H1 (cell line): ENCODE data around the gene DEFB125. TPM values are rescaled to one million over a fixed set of nuclear protein-coding genes. Genes with fewer than 3 reads are reported as not detected.

Source experiments
- CTCF ChIA-PET: fragments of 300-600 bp; sonication (Branson Sonifier 250); formaldehyde crosslinking; loops from one replicate; lab custom pipeline; 2021; ENCODE audit not compliant: partially characterized antibody; lab: Charles Lee
- POLR2A ChIA-PET: fragments of 300-600 bp; sonication (Branson Sonifier 250); formaldehyde crosslinking; loops from one replicate; lab custom pipeline; 2021; ENCODE audit warnings: inconsistent platforms; ENCODE audit not compliant: partially characterized antibody; lab: Charles Lee
- DNase-seq, 2 experiments: peaks; one replicate each; pipeline versions ENCODE4 v3.0.0 to v3.0.0-alpha.2; 2010 to 2022; ENCODE audit warnings: low spot score in 2 of 2, low read depth in 1 of 2, mixed read lengths in 1 of 2
- FAIRE-seq: peaks from 2 replicates; lab custom pipeline; 2011; peaks lifted over from hg19 to GRCh38; lab: Jason Lieb, UNC
- H2AFZ ChIP-seq: 2 replicates; pipeline ENCODE4 v1.8.1; 2012; ENCODE audit warnings: low read length, inconsistent platforms
- H2AK5ac ChIP-seq: 2 replicates; pipeline ENCODE4 v1.6.1; 2013; ENCODE audit warnings: low read depth, low read length
- H2BK120ac ChIP-seq: replicated peaks from 2 replicates; pipeline ENCODE3; 2013; ENCODE audit warnings: low read depth, low read length, inconsistent platforms
- H2BK12ac ChIP-seq: 2 replicates; pipeline ENCODE4 v1.6.1; 2013; ENCODE audit warnings: low read depth, low read length
- H2BK15ac ChIP-seq: 2 replicates; pipeline ENCODE4 v1.6.1; 2013; ENCODE audit warnings: low read length
- H2BK20ac ChIP-seq: 2 replicates; pipeline ENCODE4 v1.6.1; 2013; ENCODE audit warnings: low read length
- H2BK5ac ChIP-seq: 2 replicates; pipeline ENCODE4 v1.6.1; 2013; ENCODE audit warnings: low read depth, low read length
- H3K14ac ChIP-seq: 2 replicates; pipeline ENCODE4 v1.6.1; 2013; ENCODE audit warnings: inconsistent platforms; ENCODE audit not compliant: insufficient read length
- H3K18ac ChIP-seq: 2 replicates; pipeline ENCODE4 v1.6.1; 2013; ENCODE audit warnings: low read length; ENCODE audit errors: extremely low read depth
- H3K23ac ChIP-seq: 2 replicates; pipeline ENCODE4 v1.6.1; 2013; ENCODE audit warnings: inconsistent platforms; ENCODE audit not compliant: insufficient read length
- H3K23me2 ChIP-seq: 2 replicates; pipeline ENCODE4 v1.6.1; 2013; ENCODE audit warnings: low read depth, low read length
- H3K27ac ChIP-seq: 2 replicates; pipeline ENCODE4 v1.6.1; 2011; ENCODE audit warnings: low read depth, low read length, inconsistent platforms
- H3K27me3 ChIP-seq, 4 experiments: replicated peaks in 1 of 4; 1 replicate in 1 of 4; 2 replicates in 3 of 4; pipeline versions ENCODE4 v1.6.1 to v1.8.1; 2011 to 2013; ENCODE audit warnings: low read length in 3 of 4, mild to moderate bottlenecking in 3 of 4, inconsistent platforms in 2 of 4, mixed read lengths in 2 of 4, moderate library complexity in 1 of 4; ENCODE audit not compliant: control insufficient read depth in 3 of 4, insufficient read depth in 3 of 4; ENCODE audit errors: extremely low read depth in 1 of 4
- H3K36me3 ChIP-seq, 4 experiments: 2 replicates each; pipeline versions ENCODE4 v1.6.1 to v1.8.1; 2011 to 2013; ENCODE audit warnings: mild to moderate bottlenecking in 4 of 4, low read length in 3 of 4, moderate library complexity in 2 of 4, control low read depth in 1 of 4, inconsistent platforms in 1 of 4; ENCODE audit not compliant: insufficient read depth in 4 of 4, control insufficient read depth in 2 of 4
- H3K4ac ChIP-seq: replicated peaks from 2 replicates; pipeline ENCODE3; 2013; ENCODE audit warnings: low read length, low read depth, mixed read lengths, inconsistent platforms; ENCODE audit not compliant: insufficient read length
- H3K4me1 ChIP-seq, 4 experiments: replicated peaks in 1 of 4; 1 replicate in 1 of 4; 2 replicates in 3 of 4; pipeline versions ENCODE4 v1.6.1 to v1.8.1; 2011 to 2013; ENCODE audit warnings: low read length in 3 of 4, inconsistent platforms in 2 of 4, mixed read lengths in 1 of 4; ENCODE audit not compliant: insufficient read depth in 4 of 4, control insufficient read depth in 3 of 4
- H3K4me2 ChIP-seq, 2 experiments: 2 replicates each; pipeline versions ENCODE4 v1.6.1 to v1.8.1; 2011 to 2013; ENCODE audit warnings: low read depth in 2 of 2, low read length in 2 of 2, control low read depth in 1 of 2, inconsistent platforms in 1 of 2, mild to moderate bottlenecking in 1 of 2; ENCODE audit not compliant: insufficient read depth in 1 of 2
- H3K4me3 ChIP-seq, 4 experiments: fragments of 200-600, 300-600 bp in 1 of 4; sonication (generic), shearing (Covaris generic), sonication (Bioruptor Twin) in 1 of 4; 2 replicates each; pipeline versions ENCODE4 v1.5.1 to v1.8.1; 2011 to 2016; ENCODE audit warnings: low read length in 4 of 4, low read depth in 3 of 4, control low read depth in 2 of 4, inconsistent platforms in 2 of 4, mild to moderate bottlenecking in 2 of 4, mixed read lengths in 1 of 4, moderate library complexity in 1 of 4; ENCODE audit not compliant: insufficient read depth in 2 of 4; ENCODE audit errors: extremely low read depth in 1 of 4
- H3K56ac ChIP-seq: replicated peaks from 2 replicates; pipeline ENCODE3; 2013; ENCODE audit warnings: low read depth, mild to moderate bottlenecking, mixed read lengths, low read length, inconsistent platforms; ENCODE audit not compliant: insufficient read length
- H3K79me1 ChIP-seq: 2 replicates; pipeline ENCODE4 v1.6.1; 2013; ENCODE audit warnings: low read depth, low read length, control low read depth
- H3K79me2 ChIP-seq, 2 experiments: 2 replicates each; pipeline versions ENCODE4 v1.6.1 to v1.8.1; 2012 to 2013; ENCODE audit warnings: low read length in 2 of 2, mild to moderate bottlenecking in 2 of 2, inconsistent platforms in 1 of 2; ENCODE audit not compliant: insufficient read depth in 2 of 2, control insufficient read depth in 1 of 2
- H3K9ac ChIP-seq, 4 experiments: replicated peaks in 1 of 4; 1 replicate in 1 of 4; 2 replicates in 3 of 4; pipeline versions ENCODE4 v1.6.1 to v1.8.1; 2011 to 2013; ENCODE audit warnings: low read depth in 3 of 4, low read length in 3 of 4, control low read depth in 2 of 4, mild to moderate bottlenecking in 2 of 4, moderate library complexity in 2 of 4, inconsistent platforms in 1 of 4; ENCODE audit errors: extremely low read depth in 1 of 4
- H3K9me3 ChIP-seq, 2 experiments: 2 replicates each; pipeline versions ENCODE4 v1.6.1 to v1.8.1; 2012 to 2013; ENCODE audit warnings: mild to moderate bottlenecking in 2 of 2, moderate library complexity in 2 of 2, control low read depth in 1 of 2, inconsistent platforms in 1 of 2, low read depth in 1 of 2, low read length in 1 of 2, mixed read lengths in 1 of 2; ENCODE audit not compliant: insufficient read depth in 2 of 2
- H4K20me1 ChIP-seq, 2 experiments: replicated peaks in 1 of 2; 2 replicates each; pipeline versions ENCODE3 to v1.8.1; 2011 to 2013; ENCODE audit warnings: inconsistent platforms in 2 of 2, low read length in 2 of 2, mild to moderate bottlenecking in 1 of 2; ENCODE audit not compliant: insufficient read depth in 2 of 2, control insufficient read depth in 1 of 2
- H4K5ac ChIP-seq: 2 replicates; pipeline ENCODE4 v1.6.1; 2013; ENCODE audit warnings: low read length, low read depth, mixed read lengths, inconsistent platforms; ENCODE audit not compliant: insufficient read length
- H4K8ac ChIP-seq: 2 replicates; pipeline ENCODE4 v1.8.0; 2013; ENCODE audit warnings: mild to moderate bottlenecking, moderate library complexity, low read length, inconsistent platforms; ENCODE audit not compliant: insufficient read depth; ENCODE audit errors: extremely low read depth
- H4K91ac ChIP-seq: replicated peaks from 2 replicates; pipeline ENCODE3; 2013; ENCODE audit warnings: low read length, mixed read lengths, inconsistent platforms; ENCODE audit not compliant: insufficient read length
- CBX5 ChIP-seq: fragments of 300-800, 300-1000 bp; sonication (generic); IDR thresholded peaks from 2 replicates; pipeline ENCODE4 v1.7.1; 2016; ENCODE audit warnings: antibody characterized with exemption, low read length, low read depth
- EGR1 ChIP-seq: IDR thresholded peaks from 2 replicates; pipeline ENCODE4 v1.6.1; 2011; ENCODE audit warnings: low read depth, low read length, borderline replicate concordance
- NANOG ChIP-seq: IDR thresholded peaks from 2 replicates; pipeline ENCODE4 v1.6.1; 2011; ENCODE audit warnings: low read length, low read depth, mild to moderate bottlenecking, inconsistent platforms; ENCODE audit not compliant: insufficient read depth, poor library complexity, severe bottlenecking
- TCF12 ChIP-seq: IDR thresholded peaks from 2 replicates; pipeline ENCODE4 v1.6.1; 2011; ENCODE audit warnings: low read depth, mild to moderate bottlenecking, low read length
- polyA plus RNA-seq, 7 experiments: library from polyadenylated mRNA; depleted of rRNA in 3 of 7; stranded (reverse) in 5 of 7; unstranded in 2 of 7; fragments of >200 nt in 5 of 7; fragments of 200-250 nt in 2 of 7; gene quantifications; 1 replicate in 5 of 7; 2 replicates in 1 of 7; 4 replicates in 1 of 7; pipeline versions ENCODE4 v1.2.1 to v1.2.3, GENCODE V29; 2011 to 2013; ENCODE audit warnings: missing spikeins in 2 of 7, mixed read lengths in 2 of 7
- total RNA-seq: library from RNA; stranded (reverse); fragmentation: NEBNext Ultra II Directional; extraction: Animal tissue kit (Norgen Biotek cat#: 25700); gene quantifications from 2 replicates; pipeline ENCODE4 v1.2.1, GENCODE V29; 2021

DEFB125 gene
- total and polyA plus RNA-seq, 2 of the 8 experiments (the other 6 are each of a cell fraction or from before 2014, with no cell fraction given): not detected

GRCh38 chr20:93641-94040 is 6.2 kb downstream of the DEFB125 start:
- H3K4me3 ChIP-seq: no peak overlapping the region
- H3K56ac ChIP-seq: no peak overlapping the region
- no peak overlapping the region for H4K8ac ChIP-seq
- no peak overlapping the region for H2BK5ac ChIP-seq
- H2AK5ac ChIP-seq: no peak overlapping the region
- no peak overlapping the region for H4K91ac ChIP-seq
- no peaks in the 10 kb centered on the region for H3K27me3 ChIP-seq
- FAIRE-seq (no peak), DNase-seq (no peak)
- no peak overlapping the region for H2BK120ac ChIP-seq
- no peak overlapping the region for H2BK12ac ChIP-seq
- no peaks in the 10 kb centered on the region for H3K23me2 ChIP-seq
- H3K79me2 ChIP-seq: no peaks in the 10 kb centered on the region
- H2BK15ac ChIP-seq: no peak overlapping the region
- H3K9ac ChIP-seq: no peak overlapping the region
- ChIA-PET CTCF (interaction anchor here (0.6 kb wide), 1 partner anchor 21 kb away, joined by 3 read pairs; no protein-coding TSS in a partner anchor), POLR2A (no interaction called here)
- no peak overlapping the region for H3K18ac ChIP-seq
- H3K23ac ChIP-seq: no peak overlapping the region
- H3K4ac ChIP-seq: no peak overlapping the region
- H4K20me1 ChIP-seq: no peaks in the 10 kb centered on the region
- TF ChIP-seq EGR1: no peak
- TF ChIP-seq CBX5: no peak
- TF ChIP-seq TCF12: no peak
- no peak for TF ChIP-seq NANOG
- no peaks in the 10 kb centered on the region; a peak in 1 of 8 replicates for H3K36me3 ChIP-seq
- H3K4me2 ChIP-seq: no peak overlapping the region
- H3K27ac ChIP-seq: no peak overlapping the region
- H3K4me1 ChIP-seq: no peaks in the 10 kb centered on the region
- H4K5ac ChIP-seq: no peak overlapping the region
- H3K9me3 ChIP-seq: peaks cover 51 to 53% of the 10 kb centered on the region in 2 experiments
- H3K14ac ChIP-seq: no peak overlapping the region
- H3K79me1 ChIP-seq: no peaks in the 10 kb centered on the region
- H2AFZ ChIP-seq: no peak overlapping the region
- H2BK20ac ChIP-seq: no peak overlapping the region
